Femur (tissue), 1 donor: Measurements from ENCODE around the gene LRIT2.

Experiments used
- DNase-seq: peaks from one replicate; pipeline ENCODE4 v3.0.0-alpha.2; 2017

LRIT2 gene, protein sequence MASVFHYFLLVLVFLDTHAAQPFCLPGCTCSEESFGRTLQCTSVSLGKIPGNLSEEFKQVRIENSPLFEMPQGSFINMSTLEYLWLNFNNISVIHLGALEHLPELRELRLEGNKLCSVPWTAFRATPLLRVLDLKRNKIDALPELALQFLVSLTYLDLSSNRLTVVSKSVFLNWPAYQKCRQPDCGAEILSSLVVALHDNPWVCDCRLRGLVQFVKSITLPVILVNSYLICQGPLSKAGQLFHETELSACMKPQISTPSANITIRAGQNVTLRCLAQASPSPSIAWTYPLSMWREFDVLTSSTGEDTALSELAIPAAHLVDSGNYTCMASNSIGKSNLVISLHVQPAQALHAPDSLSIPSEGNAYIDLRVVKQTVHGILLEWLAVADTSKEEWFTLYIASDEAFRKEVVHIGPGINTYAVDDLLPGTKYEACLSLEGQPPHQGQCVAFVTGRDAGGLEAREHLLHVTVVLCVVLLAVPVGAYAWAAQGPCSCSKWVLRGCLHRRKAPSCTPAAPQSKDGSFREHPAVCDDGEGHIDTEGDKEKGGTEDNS

GRCh38 chr10:84225427-84226173, at the start of gene LRIT2:
Gene LRIT2 (minus strand): TSS chr10:84225544. CDS start chr10:84225520, 24 bp downstream.
- DNase-seq = no peak

DNA sequence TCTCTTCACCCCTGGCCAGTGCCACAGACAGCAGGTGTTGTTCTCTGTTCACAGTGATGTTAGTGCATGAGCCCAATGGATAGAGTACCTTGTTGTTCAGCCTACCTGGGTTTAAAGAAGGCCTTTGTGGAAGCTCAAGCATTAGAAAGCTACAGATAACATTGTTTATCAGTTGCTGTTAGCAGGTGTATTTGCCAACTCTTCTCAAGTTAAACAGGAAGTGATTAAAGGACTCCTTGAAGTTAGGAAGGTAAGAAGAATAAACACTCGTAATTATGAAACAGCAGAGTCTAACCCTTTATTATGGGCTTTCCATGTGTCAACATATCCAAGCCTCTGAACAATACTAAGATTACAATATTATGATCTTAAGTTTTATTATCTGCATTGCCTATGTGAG, 45.4 kb upstream of the LRIT2 start:
- DNase-seq = no peak

DNA sequence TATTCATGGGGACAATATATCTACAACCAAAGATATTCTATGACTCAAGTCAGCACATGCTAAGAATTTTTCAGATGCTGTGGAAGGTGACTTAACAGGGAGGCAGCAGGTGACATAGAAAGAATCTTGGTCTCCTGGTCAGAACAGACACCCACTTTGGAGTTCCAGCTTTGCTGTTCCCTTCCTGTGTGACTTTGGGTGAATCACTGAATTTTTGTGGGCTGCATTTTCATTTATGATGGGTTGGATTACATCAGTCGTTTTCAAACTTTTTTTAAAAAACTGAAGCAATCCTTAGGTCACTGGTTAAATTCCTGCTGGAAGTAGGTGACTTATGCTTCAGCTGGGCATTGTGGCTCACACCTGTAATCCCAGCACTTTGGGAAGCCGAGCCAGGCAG, 44.4 kb upstream of the LRIT2 start:
- DNase-seq = no peak

GRCh38 chr10:84269162-84269561, 43.8 kb upstream of the LRIT2 start:
- no peak for DNase-seq

DNA sequence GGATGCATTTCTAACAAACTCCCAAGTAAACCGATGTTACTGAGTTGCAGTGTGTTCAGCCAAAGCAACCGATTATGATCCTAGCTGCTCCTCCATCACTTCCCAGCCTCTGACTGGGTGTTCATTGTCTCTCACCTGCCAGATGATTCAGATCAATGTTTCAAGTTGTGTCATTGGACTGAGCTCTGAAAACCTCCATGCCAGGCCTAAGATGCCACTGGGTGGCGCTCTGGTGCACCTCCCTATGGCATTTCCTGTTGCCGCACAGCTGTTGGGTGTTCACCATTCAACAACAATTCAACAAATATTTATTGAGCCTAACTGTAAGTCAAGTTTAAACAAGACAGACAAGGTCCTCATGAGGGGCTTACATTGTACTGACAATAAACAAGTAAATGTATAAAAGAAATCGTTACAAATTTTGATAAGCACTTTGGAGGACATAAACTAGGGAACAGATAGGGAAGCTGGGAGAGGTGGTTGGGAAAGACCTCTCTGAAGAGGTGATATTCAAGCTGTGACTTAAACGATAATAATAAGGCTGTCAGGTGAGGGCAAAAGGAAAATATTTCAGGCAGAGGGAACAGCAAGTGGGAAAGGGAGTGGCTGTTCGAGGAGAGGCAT, 42.3 kb upstream of the LRIT2 start:
- no peak for DNase-seq

GRCh38 chr10:84265418-84265817, 40.1 kb upstream of the LRIT2 start:
- DNase-seq = peak; percentile 58

DNA sequence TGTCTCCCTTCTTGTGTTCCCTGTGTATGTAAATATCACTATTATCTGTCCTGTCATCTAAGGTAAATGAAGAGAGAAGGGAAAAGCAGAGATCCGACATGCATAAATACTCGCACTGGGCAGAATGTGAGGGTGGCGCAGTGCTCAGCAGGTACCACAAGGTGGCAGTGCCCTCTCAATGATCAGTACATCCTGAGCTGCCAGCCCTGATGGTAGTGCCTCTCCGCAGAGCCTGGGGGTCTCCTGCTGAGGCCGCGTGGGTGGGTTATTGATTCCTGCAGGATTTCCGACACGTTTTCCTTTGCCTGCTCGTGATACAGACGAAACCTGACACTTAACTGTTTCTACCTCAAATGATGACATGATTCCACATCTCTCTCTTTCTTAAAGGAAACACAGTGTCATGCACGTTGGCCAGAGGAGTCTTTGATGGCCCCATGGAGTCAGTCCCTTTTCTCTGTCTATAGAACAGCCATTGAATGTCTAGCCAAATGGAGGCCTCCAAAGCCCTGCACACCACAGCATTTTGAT, 39.3 kb upstream of the LRIT2 start:
- DNase-seq = peak; percentile 68

GRCh38 chr10:84263716-84264115, 38.4 kb upstream of the LRIT2 start:
- no peak for DNase-seq

DNA sequence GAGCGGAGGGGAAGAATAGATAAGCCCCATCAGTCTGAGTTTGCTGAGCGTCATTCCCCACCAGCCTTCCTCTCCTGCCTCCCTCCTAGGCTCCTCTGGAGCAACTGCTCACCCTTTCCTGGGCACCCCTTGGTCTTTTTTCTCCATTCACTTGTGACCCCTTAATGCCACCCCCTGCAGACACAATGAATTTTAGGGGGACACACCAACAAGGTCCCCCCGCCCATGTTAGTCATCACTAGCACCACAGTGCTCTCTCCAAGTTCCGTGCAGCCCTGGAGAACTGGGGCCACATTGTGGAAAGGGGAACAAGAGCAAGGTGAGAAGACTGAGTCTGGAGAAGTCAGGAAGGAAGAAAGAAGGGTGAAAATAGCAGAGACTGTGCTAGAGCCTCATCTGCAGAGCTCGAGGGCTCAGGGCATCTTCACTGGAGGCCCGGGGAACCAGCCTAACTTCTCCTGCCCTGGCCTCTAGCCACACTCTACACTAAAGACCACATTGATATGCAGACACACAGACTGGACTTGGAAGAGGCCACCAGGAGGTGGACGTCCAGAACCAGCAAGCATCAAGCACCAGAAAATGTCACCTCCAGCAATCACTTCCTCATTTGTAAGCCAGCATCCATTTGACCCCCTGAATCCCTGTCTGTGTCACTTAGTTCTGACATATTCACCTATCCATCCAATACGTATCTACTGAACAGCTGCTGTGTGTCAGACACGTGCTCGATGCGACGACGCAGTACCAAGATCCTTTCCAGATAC, 37.0 kb upstream of the LRIT2 start:
- no peak for DNase-seq

DNA sequence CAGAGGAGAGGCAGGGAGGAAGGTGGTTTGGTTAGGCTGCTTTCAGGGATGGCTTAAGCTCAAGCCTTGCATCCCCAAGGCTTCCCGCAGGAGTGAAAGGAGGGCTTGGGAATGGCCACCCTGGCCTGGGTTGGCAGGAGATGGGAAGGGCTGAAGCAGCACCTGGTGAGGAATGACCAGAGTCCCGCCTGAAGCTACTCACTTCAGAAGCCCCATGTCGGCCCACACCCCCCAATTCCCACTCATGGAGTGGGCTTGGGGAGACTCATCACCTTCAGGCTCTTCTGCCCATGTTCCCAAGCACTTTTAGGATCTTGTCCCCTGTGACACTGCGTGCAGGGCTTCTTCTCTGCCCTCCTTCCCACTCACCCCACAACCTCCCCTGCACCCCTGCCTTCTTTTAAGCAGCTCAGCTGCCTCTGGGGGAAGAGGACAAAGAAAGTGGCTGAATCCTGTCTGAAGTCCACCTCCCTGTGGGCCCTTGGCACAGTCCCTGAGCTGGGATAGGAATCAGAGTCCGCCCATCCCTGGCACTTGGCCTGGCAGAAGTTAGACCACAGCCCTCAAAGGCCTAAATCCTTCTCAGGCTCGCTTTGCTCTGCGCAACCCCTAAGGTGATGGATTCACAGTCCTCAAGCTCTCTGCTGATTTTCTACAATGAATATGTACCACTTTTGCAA, 36.0 kb upstream of the LRIT2 start:
- DNase-seq = no peak

DNA sequence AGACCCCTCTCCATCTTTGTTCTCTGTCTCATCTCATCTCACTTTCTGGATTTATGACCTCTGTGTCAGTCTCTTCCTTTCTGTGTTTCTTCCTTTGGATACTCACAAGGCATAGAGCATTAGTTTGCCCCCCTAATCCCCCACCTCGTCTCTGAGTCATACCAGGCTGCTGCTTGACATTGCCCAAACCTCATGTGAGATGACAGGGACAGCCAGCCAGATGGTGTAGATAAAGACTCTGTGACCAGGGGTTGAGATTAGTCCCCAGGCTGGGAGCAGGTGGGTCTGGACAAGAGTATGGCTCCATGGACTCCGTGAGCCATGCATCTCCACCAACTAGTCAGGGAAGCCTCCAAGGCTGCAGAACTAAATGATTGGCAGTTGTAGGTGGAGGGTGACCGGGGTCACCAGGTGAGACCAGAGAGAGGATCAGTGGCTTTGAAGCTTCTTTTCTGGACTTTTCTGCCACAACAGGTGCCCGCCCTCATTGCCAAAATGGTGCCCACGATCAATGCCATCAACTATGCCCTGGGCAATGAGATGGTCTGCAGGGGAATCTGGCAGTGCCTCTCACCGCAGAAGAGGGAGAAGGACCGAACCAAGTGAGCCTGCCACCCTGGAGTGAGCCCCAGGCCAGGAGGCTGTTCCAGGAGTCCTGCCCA, 32.8 kb upstream of the LRIT2 start:
- no peak for DNase-seq

- no peak for DNase-seq
Observed at GRCh38 chr10:84257343-84258020, 32.1 kb upstream of the LRIT2 start.

- peak; percentile 53 for DNase-seq
Observed at GRCh38 chr10:84256510-84257342, 31.4 kb upstream of the LRIT2 start.

DNA sequence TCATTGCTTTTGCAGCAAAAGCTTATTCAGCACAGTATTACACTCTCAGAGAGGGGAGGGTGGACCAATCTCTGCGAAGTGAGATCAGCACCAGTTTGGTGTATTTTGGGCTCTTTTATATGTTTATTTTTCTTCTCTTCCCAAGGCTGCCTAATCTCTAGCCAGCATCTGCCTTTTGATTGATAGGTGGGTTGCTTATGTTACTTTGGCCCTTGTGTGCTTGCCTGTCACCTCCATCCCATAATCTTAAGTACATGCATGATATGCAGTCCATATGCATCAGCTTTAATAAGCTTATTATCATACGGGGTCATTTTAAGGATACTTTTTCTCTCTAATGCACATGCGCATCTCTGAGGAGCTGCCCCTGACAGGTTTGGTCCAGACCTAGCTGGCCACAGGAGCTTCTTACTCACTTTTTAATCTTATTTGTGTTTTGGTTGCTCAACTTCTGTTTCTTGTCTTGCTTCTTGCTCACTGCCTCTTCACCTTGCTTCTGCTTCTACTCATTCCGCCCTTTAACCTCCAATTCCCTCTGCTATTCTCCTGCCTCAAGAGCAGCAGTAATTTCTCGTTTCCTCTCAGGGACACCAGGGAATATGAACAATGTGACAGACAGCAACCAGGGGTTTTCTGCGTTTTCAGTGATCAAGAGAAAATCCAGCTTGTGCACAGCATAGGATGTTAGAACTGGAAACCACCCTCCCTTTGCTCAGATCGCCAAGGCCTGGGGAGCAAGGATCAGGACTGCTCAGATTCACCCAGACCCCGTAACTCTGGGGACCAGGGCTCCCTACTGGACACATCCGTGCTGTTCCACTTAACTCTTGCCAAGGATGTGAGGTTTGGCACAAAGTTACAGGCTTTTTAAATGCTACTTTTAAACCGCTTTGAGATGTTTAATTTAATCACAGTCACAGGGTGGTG, 29.5 kb upstream of the LRIT2 start:
- DNase-seq = no peak

- no peak for DNase-seq
Observed at GRCh38 chr10:84248794-84249193, 23.4 kb upstream of the LRIT2 start.

DNA sequence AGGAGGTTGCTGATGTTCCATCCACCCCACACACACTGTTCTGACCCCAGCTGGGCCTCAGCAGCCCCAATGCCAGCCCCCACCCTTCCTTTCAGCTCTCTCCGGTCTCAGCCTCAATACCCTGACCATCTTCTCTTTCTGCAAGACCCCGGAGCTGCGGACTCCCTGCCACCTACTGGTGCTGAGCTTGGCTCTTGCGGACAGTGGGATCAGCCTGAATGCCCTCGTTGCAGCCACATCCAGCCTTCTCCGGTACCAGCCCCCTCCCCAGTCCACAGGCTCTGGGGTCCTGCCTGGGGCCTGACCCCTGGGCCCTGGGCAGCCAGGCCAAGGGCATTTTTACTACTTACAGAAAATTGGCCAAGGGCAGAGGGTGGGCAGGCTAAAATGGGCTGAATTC, 22.2 kb upstream of the LRIT2 start:
- no peak for DNase-seq

DNA sequence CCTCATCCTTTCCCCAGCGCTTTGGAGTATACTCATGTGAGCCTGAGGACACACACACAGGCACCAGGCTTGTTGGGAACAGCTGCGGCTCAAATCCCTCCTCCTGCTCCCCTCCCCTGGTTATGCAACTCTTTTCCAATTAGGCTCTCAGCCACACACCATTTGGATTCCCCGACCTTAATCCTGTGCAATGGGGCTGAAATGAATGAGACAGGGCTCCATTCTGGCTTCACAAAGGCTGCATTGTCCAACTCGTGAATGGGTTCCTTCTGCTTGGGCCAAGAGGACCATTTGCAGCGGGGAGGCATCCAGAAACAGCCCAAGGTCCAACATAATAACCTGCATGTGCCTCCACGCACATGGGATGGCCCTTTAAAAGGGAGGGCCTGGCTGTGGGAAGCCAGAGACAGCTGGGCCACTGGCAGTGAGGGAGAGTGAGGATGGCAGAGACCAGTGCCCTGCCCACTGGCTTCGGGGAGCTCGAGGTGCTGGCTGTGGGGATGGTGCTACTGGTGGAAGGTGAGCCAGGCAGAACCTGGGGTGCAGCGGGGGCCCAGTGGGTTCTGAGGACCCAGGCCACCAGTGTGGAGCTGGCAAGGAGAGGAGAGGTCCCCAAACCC, 19.4 kb upstream of the LRIT2 start, which contains the start of gene RGR:
TSS of gene RGR (plus strand) at position 403 of the 620 bp plus-strand sequence. CDS start at position 441, 38 bp downstream.
- peak; percentile 77 for DNase-seq

GRCh38 chr10:84243759-84244158, 18.4 kb upstream of the LRIT2 start:
- DNase-seq = no peak
